ENCODE data around the gene BRINP3.

GRCh38 chr1:190413142-190413541 lies 64.5 kb downstream of the BRINP3 start:
- TF ChIP-seq, protein P1, sequence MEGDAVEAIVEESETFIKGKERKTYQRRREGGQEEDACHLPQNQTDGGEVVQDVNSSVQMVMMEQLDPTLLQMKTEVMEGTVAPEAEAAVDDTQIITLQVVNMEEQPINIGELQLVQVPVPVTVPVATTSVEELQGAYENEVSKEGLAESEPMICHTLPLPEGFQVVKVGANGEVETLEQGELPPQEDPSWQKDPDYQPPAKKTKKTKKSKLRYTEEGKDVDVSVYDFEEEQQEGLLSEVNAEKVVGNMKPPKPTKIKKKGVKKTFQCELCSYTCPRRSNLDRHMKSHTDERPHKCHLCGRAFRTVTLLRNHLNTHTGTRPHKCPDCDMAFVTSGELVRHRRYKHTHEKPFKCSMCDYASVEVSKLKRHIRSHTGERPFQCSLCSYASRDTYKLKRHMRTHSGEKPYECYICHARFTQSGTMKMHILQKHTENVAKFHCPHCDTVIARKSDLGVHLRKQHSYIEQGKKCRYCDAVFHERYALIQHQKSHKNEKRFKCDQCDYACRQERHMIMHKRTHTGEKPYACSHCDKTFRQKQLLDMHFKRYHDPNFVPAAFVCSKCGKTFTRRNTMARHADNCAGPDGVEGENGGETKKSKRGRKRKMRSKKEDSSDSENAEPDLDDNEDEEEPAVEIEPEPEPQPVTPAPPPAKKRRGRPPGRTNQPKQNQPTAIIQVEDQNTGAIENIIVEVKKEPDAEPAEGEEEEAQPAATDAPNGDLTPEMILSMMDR (conservative IDR thresholded peaks at IDR 0.05; ENCODE audit: low read depth, low read length), result no peak
- no peak for TF ChIP-seq EZH2phosphoT487 (IDR thresholded peaks at IDR 0.05; ENCODE audit: borderline replicate concordance, low read length)

All from PC-3 (cell line).